ENCODE measurements around the gene ACTMAP. TPM values are rescaled to one million over a fixed set of nuclear protein-coding genes. Genes with fewer than 3 reads are reported as not detected.

The ACTMAP gene
- total RNA-seq, 4 donors from 2014 or later, result 4.2 to 14.6 (median 6.2) TPM

DNA sequence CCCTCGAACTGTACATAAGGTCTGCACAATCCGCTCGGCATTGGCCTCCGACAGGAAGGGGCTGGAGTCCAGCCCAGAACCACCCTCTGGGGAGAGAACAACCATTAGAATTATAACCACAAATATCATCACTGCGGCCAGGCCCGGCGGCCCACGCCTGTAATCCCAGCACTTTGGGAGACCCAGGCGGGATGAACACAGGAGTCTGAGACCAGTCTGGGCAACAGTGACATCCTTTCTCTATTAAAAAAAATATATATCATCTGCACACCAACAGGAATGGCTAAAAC lies 45.0 kb downstream of the ACTMAP start:
- H3K36me3 ChIP-seq, result peaks cover 0 to 48% of the 10 kb centered on the region in 2 donors

GRCh38 chr19:40704491-40705361 lies 45.6 kb downstream of the ACTMAP start:
- peak overlapping the region in 1 of 4 donors; percentile 34 for H3K27ac ChIP-seq
- H3K27me3 ChIP-seq, result no peaks in the 10 kb centered on the region
- H3K4me1 ChIP-seq, result no peaks in the 10 kb centered on the region
- H3K9me3 ChIP-seq, result no peaks in the 10 kb centered on the region
- in situ Hi-C loops (cut with MboI; ENCODE audit: low sequenced_read_pairs in 4 of 4), result no loop called here
- TF ChIP-seq CTCF (IDR thresholded peaks at IDR 0.05 in 4 of 5, conservative IDR thresholded peaks at IDR 0.05 in 1 of 5) (no peak), POLR2A (IDR thresholded peaks at IDR 0.05) (no peak)
- DNase-seq (no peak), ATAC-seq (no peak)
- intact Hi-C loops (cut with DNase I; ENCODE audit: low total_unique reads), result no loop called here
- no peak overlapping the region for H3K4me3 ChIP-seq
- H3K36me3 ChIP-seq, result peaks cover 0 to 42% of the 10 kb centered on the region in 2 donors

More for the DNA sequence above, 45.0 kb downstream of the ACTMAP start:
- DNase-seq (no peak), ATAC-seq (peak in 1 of 2 donors; percentile 52)
- in situ Hi-C loops (cut with MboI; ENCODE audit: low sequenced_read_pairs in 4 of 4) (no loop called here), intact Hi-C loops (cut with DNase I; ENCODE audit: low total_unique reads) (no loop called here)
- Histone ChIP-seq H3K27ac (peak overlapping the region; percentile 18 to 67 (median 44)), H3K27me3 (no peaks in the 10 kb centered on the region), H3K4me1 (no peaks in the 10 kb centered on the region), H3K4me3 (no peak overlapping the region), H3K9me3 (no peaks in the 10 kb centered on the region)
- no peak for TF ChIP-seq CTCF (IDR thresholded peaks at IDR 0.05 in 4 of 5, conservative IDR thresholded peaks at IDR 0.05 in 1 of 5)
- TF ChIP-seq POLR2A (IDR thresholded peaks at IDR 0.05), result no peak

GRCh38 chr19:40703029-40703755 lies 47.1 kb downstream of the ACTMAP start:
- no peak for TF ChIP-seq POLR2A (IDR thresholded peaks at IDR 0.05)
- TF ChIP-seq CTCF (IDR thresholded peaks at IDR 0.05 in 4 of 5, conservative IDR thresholded peaks at IDR 0.05 in 1 of 5), result no peak
- no peak overlapping the region for H3K4me3 ChIP-seq
- intact Hi-C loops (cut with DNase I; ENCODE audit: low total_unique reads) (no loop called here), in situ Hi-C loops (cut with MboI; ENCODE audit: low sequenced_read_pairs in 4 of 4) (no loop called here)
- no peaks in the 10 kb centered on the region for H3K27me3 ChIP-seq
- ATAC-seq (no peak), DNase-seq (no peak)
- no peaks in the 10 kb centered on the region for H3K4me1 ChIP-seq
- no peaks in the 10 kb centered on the region for H3K9me3 ChIP-seq
- H3K27ac ChIP-seq, result no peak overlapping the region
- H3K36me3 ChIP-seq, result peaks cover 0 to 28% of the 10 kb centered on the region in 2 donors

- TF ChIP-seq POLR2A (IDR thresholded peaks at IDR 0.05) (no peak), CTCF (IDR thresholded peaks at IDR 0.05 in 4 of 5, conservative IDR thresholded peaks at IDR 0.05 in 1 of 5) (no peak)
- no peaks in the 10 kb centered on the region for H3K4me1 ChIP-seq
- no peak overlapping the region for H3K4me3 ChIP-seq
- H3K36me3 ChIP-seq, result peaks cover 0 to 25% of the 10 kb centered on the region in 2 donors
- H3K27me3 ChIP-seq, result no peaks in the 10 kb centered on the region
- DNase-seq, result no peak
- intact Hi-C loops (cut with DNase I; ENCODE audit: low total_unique reads) (no loop called here), in situ Hi-C loops (cut with MboI; ENCODE audit: low sequenced_read_pairs in 4 of 4) (no loop called here)
- H3K9me3 ChIP-seq, result no peaks in the 10 kb centered on the region
- H3K27ac ChIP-seq, result no peak overlapping the region
- ATAC-seq, result no peak
These were observed 47.8 kb downstream of the ACTMAP start for GRCh38 chr19:40702337-40703012.

Data from gastrocnemius medialis (tissue), 4 donors.